HepG2 (cell line): ENCODE data around the gene LIM2. TPM values are rescaled to one million over a fixed set of nuclear protein-coding genes. Genes with fewer than 3 reads are reported as not detected.

ENCODE experiments used
- ETS1 ChIP-seq: sonication (generic); formaldehyde crosslinking; IDR thresholded peaks from 2 replicates; pipeline ENCODE4 v1.4.0; 2020; ENCODE audit warnings: missing genetic modification reagents
- ETV6 ChIP-seq: sonication (generic); formaldehyde crosslinking; conservative IDR thresholded peaks from 2 replicates; pipeline ENCODE4 v1.4.0; 2020; ENCODE audit warnings: missing genetic modification reagents
- FOXK1 ChIP-seq: sonication (generic); formaldehyde crosslinking; IDR thresholded peaks from 2 replicates; pipeline ENCODE4 v1.4.0; 2020; ENCODE audit warnings: low read depth, missing genetic modification reagents, borderline replicate concordance
- FOXP4 ChIP-seq: sonication (generic); formaldehyde crosslinking; IDR thresholded peaks from 2 replicates; pipeline ENCODE4 v1.4.0; 2020; ENCODE audit warnings: missing genetic modification reagents
- GABPA ChIP-seq, 2 experiments: IDR thresholded peaks; 2 replicates each; pipeline ENCODE4 v1.6.1; 2011 to 2016; ENCODE audit warnings: low read depth in 2 of 2, low read length in 1 of 2, missing biosample characterization in 1 of 2, missing genetic modification characterization in 1 of 2
- KAT8 ChIP-seq: IDR thresholded peaks from 2 replicates; pipeline ENCODE4 v1.6.1; 2016; ENCODE audit warnings: missing genetic modification reagents, missing compliant biosample characterization
- LCORL ChIP-seq, 2 experiments: fragments of 450-650 bp in 1 of 2; sonication (generic) in 1 of 2; formaldehyde crosslinking in 1 of 2; IDR thresholded peaks; 2 replicates each; pipeline versions ENCODE4 v1.5.0 to v1.6.1; 2017 to 2020; ENCODE audit warnings: antibody characterized with exemption in 1 of 2, missing genetic modification reagents in 1 of 2
- MBNL3 ChIP-seq: fragments of 250-450 bp; sonication (Bioruptor Pico); conservative IDR thresholded peaks from 2 replicates; pipeline ENCODE4 v1.8.0; 2022; ENCODE audit warnings: mild to moderate bottlenecking, inconsistent platforms
- NFIC ChIP-seq: IDR thresholded peaks from 2 replicates; pipeline ENCODE4 v1.6.1; 2012; ENCODE audit warnings: mild to moderate bottlenecking, low read length, inconsistent platforms
- PRDM10 ChIP-seq: sonication (generic); formaldehyde crosslinking; IDR thresholded peaks from 2 replicates; pipeline ENCODE4 v1.4.0; 2020; ENCODE audit warnings: low read depth, missing genetic modification reagents
- TERF1 ChIP-seq: sonication (generic); formaldehyde crosslinking; IDR thresholded peaks from 2 replicates; pipeline ENCODE4 v1.8.0; 2022; ENCODE audit warnings: mild to moderate bottlenecking, missing genetic modification reagents, moderate library complexity
- ZBTB20 ChIP-seq: sonication (generic); formaldehyde crosslinking; IDR thresholded peaks from 2 replicates; pipeline ENCODE4 v1.8.1; 2023; ENCODE audit warnings: missing genetic modification reagents, low read depth, mild to moderate bottlenecking, borderline replicate concordance
- ZNF260 ChIP-seq: sonication (generic); formaldehyde crosslinking; IDR thresholded peaks from 2 replicates; pipeline ENCODE4 v1.4.0; 2020; ENCODE audit warnings: missing genetic modification reagents, low read depth, mild to moderate bottlenecking, borderline replicate concordance
- ZNF264 ChIP-seq: sonication (generic); formaldehyde crosslinking; IDR thresholded peaks from 2 replicates; pipeline ENCODE4 v1.4.0; 2020; ENCODE audit warnings: missing genetic modification reagents
- ZNF354B ChIP-seq: sonication (generic); formaldehyde crosslinking; IDR thresholded peaks from 2 replicates; pipeline ENCODE4 v1.8.0; 2022; ENCODE audit warnings: mild to moderate bottlenecking, missing genetic modification reagents
- ZSCAN5A ChIP-seq: sonication (generic); formaldehyde crosslinking; IDR thresholded peaks from 2 replicates; pipeline ENCODE4 v1.8.0; 2022; ENCODE audit warnings: mild to moderate bottlenecking, missing genetic modification reagents, borderline replicate concordance
- polyA plus RNA-seq, 8 experiments: library from polyadenylated mRNA; depleted of rRNA in 3 of 8; stranded (reverse) in 7 of 8; unstranded in 1 of 8; fragments of >200 nt; fragmentation: Illumina TruSeq in 4 of 8; extraction: Trizol in 4 of 8; gene quantifications; 2 replicates each; pipeline versions ENCODE4 v1.2.1 to v1.2.3, GENCODE V29; 2011 to 2016; ENCODE audit warnings: low read depth in 4 of 8, missing spikeins in 1 of 8, mixed read lengths in 1 of 8; ENCODE audit not compliant: insufficient read depth in 1 of 8
- total RNA-seq, 5 experiments: library from RNA; depleted of rRNA; stranded (reverse); fragments of >200 nt; fragmentation: Illumina TruSeq; extraction: Trizol; gene quantifications; 2 replicates each; pipeline ENCODE4 v1.2.3, GENCODE V29; 2016; ENCODE audit warnings: low read depth in 1 of 5

The LIM2 gene
- total and polyA plus RNA-seq, 2 of the 13 experiments (the other 11 are each of a cell fraction or from before 2014, with no cell fraction given): 1.3 TPM; not detected in 1

GRCh38 chr19:51366389-51367254 is 21.2 kb downstream of the LIM2 start (continued):
- TF ChIP-seq ZSCAN5A (CRISPR knock-in tag): peak; percentile 89
- no peak for TF ChIP-seq TERF1 (CRISPR knock-in tag)
- TF ChIP-seq KAT8 (CRISPR knock-in tag): no peak
- no peak for TF ChIP-seq MBNL3 (CRISPR knock-in tag)
- 0 out of 2 replicates have a peak, but pooled peaks have one; percentile 34 for TF ChIP-seq ETV6
- TF ChIP-seq ZBTB20 (CRISPR knock-in tag): no peak
- TF ChIP-seq GABPA (IDR thresholded peaks at IDR 0.05; ENCODE audit: low read depth, low read length): no peak
- TF ChIP-seq GABPA (CRISPR knock-in tag; IDR thresholded peaks at IDR 0.05; ENCODE audit: low read depth): peak; percentile 64
- no peak for TF ChIP-seq LCORL (IDR thresholded peaks at IDR 0.05)
- TF ChIP-seq LCORL (CRISPR knock-in tag; IDR thresholded peaks at IDR 0.05): peak; percentile 9; the same call in 1 of the 2 replicates
- no peak for TF ChIP-seq ZNF264 (CRISPR knock-in tag)
- TF ChIP-seq ZNF260 (CRISPR knock-in tag): no peak
- TF ChIP-seq PRDM10 (CRISPR knock-in tag): no peak
- no peak for TF ChIP-seq ZNF354B (CRISPR knock-in tag)
- TF ChIP-seq FOXK1: no peak; the same call in 1 of the 2 replicates
- TF ChIP-seq FOXP4 (CRISPR knock-in tag): peak; percentile 36; the same call in 1 of the 2 replicates
- no peak for TF ChIP-seq NFIC
- TF ChIP-seq ETS1 (CRISPR knock-in tag): no peak
